Rectal smooth muscle tissue (tissue), 1 donor: Measurements from ENCODE around the gene FAM13A.
"Not testable (repeated sequence)": the region's sequence is repeated elsewhere in the genome, so short reads cannot be mapped to it uniquely, and the experiment has no call there.

Experiments
- H3K27ac ChIP-seq: one replicate; pipeline ENCODE4 v1.7.0; 2013; ENCODE audit warnings: low read depth, low read length, inconsistent platforms
- H3K27me3 ChIP-seq: one replicate; pipeline ENCODE4 v1.7.0; 2013; ENCODE audit warnings: low read length; ENCODE audit not compliant: control insufficient read depth, insufficient read depth
- H3K36me3 ChIP-seq: one replicate; pipeline ENCODE4 v1.7.0; 2013; ENCODE audit warnings: low read length; ENCODE audit not compliant: control insufficient read depth, insufficient read depth
- H3K4me1 ChIP-seq: one replicate; pipeline ENCODE4 v1.7.0; 2013; ENCODE audit warnings: low read length; ENCODE audit not compliant: control insufficient read depth, insufficient read depth
- H3K4me3 ChIP-seq: one replicate; pipeline ENCODE4 v1.7.0; 2013; ENCODE audit warnings: low read length
- H3K9ac ChIP-seq: one replicate; pipeline ENCODE4 v1.7.0; 2013; ENCODE audit warnings: low read length

The FAM13A gene

GRCh38 chr4:88868510-88868909 is 188.5 kb downstream of the FAM13A start:
- H3K4me1 ChIP-seq = no peaks in the 10 kb centered on the region
- no peaks in the 10 kb centered on the region for H3K36me3 ChIP-seq
- H3K9ac ChIP-seq = no peak overlapping the region
- H3K27ac ChIP-seq = no peak overlapping the region
- H3K27me3 ChIP-seq = no peaks in the 10 kb centered on the region
- H3K4me3 ChIP-seq = no peak overlapping the region

GRCh38 chr4:88866862-88867550 is 190.0 kb downstream of the FAM13A start:
- no peaks in the 10 kb centered on the region for H3K27me3 ChIP-seq
- H3K4me3 ChIP-seq = no peak overlapping the region
- no peak overlapping the region for H3K9ac ChIP-seq
- H3K36me3 ChIP-seq = no peaks in the 10 kb centered on the region
- H3K27ac ChIP-seq = no peak overlapping the region
- H3K4me1 ChIP-seq = no peaks in the 10 kb centered on the region

GRCh38 chr4:88865466-88865865 is 191.5 kb downstream of the FAM13A start:
- Histone ChIP-seq H3K9ac (no peak overlapping the region), H3K36me3 (no peaks in the 10 kb centered on the region)

GRCh38 chr4:88865046-88865445 is 191.9 kb downstream of the FAM13A start:
- peaks cover 8% of the 10 kb centered on the region for H3K4me1 ChIP-seq
- H3K36me3 ChIP-seq = no peaks in the 10 kb centered on the region
- no peak overlapping the region for H3K4me3 ChIP-seq
- H3K27ac ChIP-seq = no peak overlapping the region
- no peak overlapping the region for H3K9ac ChIP-seq
- H3K27me3 ChIP-seq = no peaks in the 10 kb centered on the region

More at GRCh38 chr4:88865466-88865865, 191.5 kb downstream of the FAM13A start:
- no peak overlapping the region for H3K27ac ChIP-seq
- peaks cover 5% of the 10 kb centered on the region for H3K4me1 ChIP-seq
- no peaks in the 10 kb centered on the region for H3K27me3 ChIP-seq
- H3K4me3 ChIP-seq = no peak overlapping the region

- Histone ChIP-seq H3K4me1 (peaks cover 12% of the 10 kb centered on the region), H3K9ac (no peak overlapping the region), H3K27ac (no peak overlapping the region), H3K4me3 (no peak overlapping the region), H3K27me3 (no peaks in the 10 kb centered on the region), H3K36me3 (no peaks in the 10 kb centered on the region)
Observed at GRCh38 chr4:88860586-88860985, 196.4 kb downstream of the FAM13A start.

- H3K9ac ChIP-seq = no peak overlapping the region
- peaks cover 12% of the 10 kb centered on the region for H3K4me1 ChIP-seq
- H3K27ac ChIP-seq = peak overlapping the region; percentile 6
- no peak overlapping the region for H3K4me3 ChIP-seq
- H3K27me3 ChIP-seq = no peaks in the 10 kb centered on the region
- no peaks in the 10 kb centered on the region for H3K36me3 ChIP-seq
Observed at GRCh38 chr4:88859191-88859812, 197.7 kb downstream of the FAM13A start.

GRCh38 chr4:88858752-88859151 is 198.2 kb downstream of the FAM13A start:
- Histone ChIP-seq H3K4me1 (peaks cover 12% of the 10 kb centered on the region), H3K9ac (no peak overlapping the region), H3K36me3 (no peaks in the 10 kb centered on the region), H3K4me3 (no peak overlapping the region), H3K27ac (no peak overlapping the region), H3K27me3 (no peaks in the 10 kb centered on the region)

GRCh38 chr4:88857588-88857987 is 199.4 kb downstream of the FAM13A start:
- Histone ChIP-seq H3K27me3 (no peaks in the 10 kb centered on the region), H3K4me3 (no peak overlapping the region), H3K4me1 (peaks cover 12% of the 10 kb centered on the region), H3K36me3 (no peaks in the 10 kb centered on the region), H3K27ac (no peak overlapping the region), H3K9ac (no peak overlapping the region)

GRCh38 chr4:88854481-88854880 is 202.5 kb downstream of the FAM13A start:
- H3K27ac ChIP-seq = no peak overlapping the region
- no peaks in the 10 kb centered on the region for H3K27me3 ChIP-seq
- no peak overlapping the region for H3K9ac ChIP-seq
- peaks cover 1% of the 10 kb centered on the region for H3K4me1 ChIP-seq
- no peak overlapping the region for H3K4me3 ChIP-seq
- H3K36me3 ChIP-seq = no peaks in the 10 kb centered on the region

- H3K27ac ChIP-seq, H3K27me3 ChIP-seq, H3K9ac ChIP-seq, H3K4me3 ChIP-seq, H3K36me3 ChIP-seq, H3K4me1 ChIP-seq: not testable (repeated sequence)
Observed at GRCh38 chr4:88853583-88853982, 203.4 kb downstream of the FAM13A start.

GRCh38 chr4:88846206-88846790 is 210.7 kb downstream of the FAM13A start:
- no peak overlapping the region for H3K4me3 ChIP-seq
- H3K27me3 ChIP-seq = no peaks in the 10 kb centered on the region
- no peak overlapping the region for H3K27ac ChIP-seq
- no peak overlapping the region for H3K9ac ChIP-seq
- H3K4me1 ChIP-seq = no peaks in the 10 kb centered on the region
- no peaks in the 10 kb centered on the region for H3K36me3 ChIP-seq

- H3K4me3 ChIP-seq = no peak overlapping the region
- H3K4me1 ChIP-seq = no peaks in the 10 kb centered on the region
- H3K9ac ChIP-seq = no peak overlapping the region
- H3K27me3 ChIP-seq = no peaks in the 10 kb centered on the region
- no peaks in the 10 kb centered on the region for H3K36me3 ChIP-seq
- no peak overlapping the region for H3K27ac ChIP-seq
Observed at GRCh38 chr4:88843067-88843685, 213.8 kb downstream of the FAM13A start.
